HepG2 (cell line): ENCODE data around the gene STC2. TPM values are rescaled to one million over a fixed set of nuclear protein-coding genes. Genes with fewer than 3 reads are reported as not detected.

Experiments used
- ELF4 ChIP-seq: sonication (generic); formaldehyde crosslinking; IDR thresholded peaks from 2 replicates; pipeline ENCODE4 v1.5.0; 2020; ENCODE audit warnings: missing genetic modification reagents, mild to moderate bottlenecking, moderate library complexity, borderline replicate concordance
- FOSL1 ChIP-seq: sonication (generic); formaldehyde crosslinking; IDR thresholded peaks from 2 replicates; pipeline ENCODE4 v1.9.0; 2021; ENCODE audit warnings: missing genetic modification reagents, borderline replicate concordance
- HOXA7 ChIP-seq: sonication (generic); formaldehyde crosslinking; IDR thresholded peaks from 2 replicates; pipeline ENCODE4 v1.8.1; 2022; ENCODE audit warnings: mild to moderate bottlenecking, missing genetic modification reagents, moderate library complexity
- ISX ChIP-seq: sonication (generic); formaldehyde crosslinking; conservative IDR thresholded peaks from 2 replicates; pipeline ENCODE4 v1.5.0; 2020; ENCODE audit warnings: missing genetic modification reagents
- KDM6A ChIP-seq: IDR thresholded peaks from 2 replicates; pipeline ENCODE4 v1.6.1; 2016; ENCODE audit warnings: low read depth
- KMT2A ChIP-seq: sonication (generic); formaldehyde crosslinking; IDR thresholded peaks from 2 replicates; pipeline ENCODE4 v1.4.0; 2020; ENCODE audit warnings: missing genetic modification reagents
- MTA1 ChIP-seq: sonication (generic); formaldehyde crosslinking; IDR thresholded peaks from 2 replicates; pipeline ENCODE4 v1.4.0; 2020; ENCODE audit warnings: missing genetic modification reagents, mild to moderate bottlenecking, borderline replicate concordance
- PATZ1 ChIP-seq: sonication (generic); formaldehyde crosslinking; IDR thresholded peaks from 2 replicates; pipeline ENCODE4 v1.4.0; 2020; ENCODE audit warnings: missing genetic modification reagents
- PPARG ChIP-seq: conservative IDR thresholded peaks from 2 replicates; pipeline ENCODE4 v1.6.1; 2016; ENCODE audit warnings: missing biosample characterization, missing genetic modification reagents
- PRDM4 ChIP-seq: sonication (generic); formaldehyde crosslinking; IDR thresholded peaks from 2 replicates; pipeline ENCODE4 v1.9.0; 2021; ENCODE audit warnings: missing genetic modification reagents, borderline replicate concordance
- RBAK ChIP-seq: sonication (generic); formaldehyde crosslinking; IDR thresholded peaks from 2 replicates; pipeline ENCODE4 v1.5.1; 2020; ENCODE audit warnings: mild to moderate bottlenecking, missing genetic modification reagents
- REL ChIP-seq: sonication (generic); formaldehyde crosslinking; conservative IDR thresholded peaks from 2 replicates; pipeline ENCODE4 v1.8.0; 2022; ENCODE audit warnings: mild to moderate bottlenecking, missing genetic modification reagents, moderate library complexity
- RFXANK ChIP-seq: IDR thresholded peaks from 2 replicates; pipeline ENCODE4 v1.6.1; 2016
- TFAP4 ChIP-seq: sonication (generic); IDR thresholded peaks from 2 replicates; pipeline ENCODE4 v1.6.1; 2016; ENCODE audit warnings: low read depth, borderline replicate concordance
- TFE3 ChIP-seq: IDR thresholded peaks from 2 replicates; pipeline ENCODE4 v1.6.1; 2016
- ZNF101 ChIP-seq: sonication (generic); formaldehyde crosslinking; IDR thresholded peaks from 2 replicates; pipeline ENCODE4 v1.4.0; 2020; ENCODE audit warnings: mild to moderate bottlenecking, low read depth, missing genetic modification reagents, borderline replicate concordance
- ZNF264 ChIP-seq: sonication (generic); formaldehyde crosslinking; IDR thresholded peaks from 2 replicates; pipeline ENCODE4 v1.4.0; 2020; ENCODE audit warnings: missing genetic modification reagents
- ZNF382 ChIP-seq: sonication (generic); formaldehyde crosslinking; IDR thresholded peaks from 2 replicates; pipeline ENCODE4 v1.5.0; 2020; ENCODE audit warnings: missing genetic modification reagents, mild to moderate bottlenecking, borderline replicate concordance
- ZNF432 ChIP-seq: sonication (generic); formaldehyde crosslinking; IDR thresholded peaks from 2 replicates; pipeline ENCODE4 v1.5.0; 2020; ENCODE audit warnings: missing genetic modification reagents, mild to moderate bottlenecking, borderline replicate concordance
- ZNF549 ChIP-seq: sonication (generic); formaldehyde crosslinking; IDR thresholded peaks from 2 replicates; pipeline ENCODE4 v1.5.0; 2020; ENCODE audit warnings: missing genetic modification reagents
- ZNF567 ChIP-seq: sonication (generic); formaldehyde crosslinking; IDR thresholded peaks from 2 replicates; pipeline ENCODE4 v1.8.1; 2023; ENCODE audit warnings: mild to moderate bottlenecking, missing genetic modification reagents, borderline replicate concordance
- ZNF713 ChIP-seq: sonication (generic); formaldehyde crosslinking; IDR thresholded peaks from 2 replicates; pipeline ENCODE4 v1.4.0; 2020; ENCODE audit warnings: mild to moderate bottlenecking, missing genetic modification reagents
- ZSCAN12 ChIP-seq: sonication (generic); formaldehyde crosslinking; IDR thresholded peaks from 2 replicates; pipeline ENCODE4 v1.9.0; 2021; ENCODE audit warnings: mild to moderate bottlenecking, missing genetic modification reagents
- ZSCAN31 ChIP-seq: sonication (generic); formaldehyde crosslinking; IDR thresholded peaks from 2 replicates; pipeline ENCODE4 v1.5.0; 2020; ENCODE audit warnings: low read depth, mild to moderate bottlenecking, missing genetic modification reagents
- polyA plus RNA-seq, 8 experiments: library from polyadenylated mRNA; depleted of rRNA in 3 of 8; stranded (reverse) in 7 of 8; unstranded in 1 of 8; fragments of >200 nt; fragmentation: Illumina TruSeq in 4 of 8; extraction: Trizol in 4 of 8; gene quantifications; 2 replicates each; pipeline versions ENCODE4 v1.2.1 to v1.2.3, GENCODE V29; 2011 to 2016; ENCODE audit warnings: low read depth in 4 of 8, missing spikeins in 1 of 8, mixed read lengths in 1 of 8; ENCODE audit not compliant: insufficient read depth in 1 of 8
- total RNA-seq, 5 experiments: library from RNA; depleted of rRNA; stranded (reverse); fragments of >200 nt; fragmentation: Illumina TruSeq; extraction: Trizol; gene quantifications; 2 replicates each; pipeline ENCODE4 v1.2.3, GENCODE V29; 2016; ENCODE audit warnings: low read depth in 1 of 5

Gene STC2
- total and polyA plus RNA-seq, 2 of the 13 experiments (the other 11 are each of a cell fraction or from before 2014, with no cell fraction given): 27.1 to 69.2 TPM

- no peak for TF ChIP-seq ZNF713 (CRISPR knock-in tag)
- TF ChIP-seq ELF4 (CRISPR knock-in tag): no peak
- TF ChIP-seq KMT2A: no peak
- TF ChIP-seq RFXANK (CRISPR knock-in tag): no peak
- TF ChIP-seq ZSCAN31: no peak
- TF ChIP-seq HOXA7 (CRISPR knock-in tag): no peak
- TF ChIP-seq RBAK: no peak
- no peak for TF ChIP-seq FOSL1 (CRISPR knock-in tag)
- TF ChIP-seq ZNF549 (CRISPR knock-in tag): no peak
- no peak for TF ChIP-seq REL (CRISPR knock-in tag)
- no peak for TF ChIP-seq TFE3 (CRISPR knock-in tag)
- no peak for TF ChIP-seq MTA1 (CRISPR knock-in tag)
- no peak for TF ChIP-seq PRDM4 (CRISPR knock-in tag)
- TF ChIP-seq ZNF432 (CRISPR knock-in tag): no peak
- no peak for TF ChIP-seq ZNF101 (CRISPR knock-in tag)
- no peak for TF ChIP-seq ISX
- TF ChIP-seq PATZ1: peak; percentile 88
- TF ChIP-seq TFAP4: peak; percentile 67; the same call in 1 of the 2 replicates
- TF ChIP-seq ZNF264: no peak
- no peak for TF ChIP-seq PPARG
- TF ChIP-seq ZNF567 (CRISPR knock-in tag): no peak
- TF ChIP-seq ZSCAN12 (CRISPR knock-in tag): no peak
- peak; percentile 19; the same call in 1 of the 2 replicates for TF ChIP-seq KDM6A
- no peak for TF ChIP-seq ZNF382 (CRISPR knock-in tag)
Measured at GRCh38 chr5:173296737-173297676, 31.2 kb downstream of the STC2 start (continued).
